Thyroid gland (tissue), 4 donors: ENCODE data around the gene ZBTB7C.

Experiments used
- POLR2A ChIP-seq, 2 donors: fragments of 450-650 bp; IDR thresholded peaks; one replicate each; pipeline ENCODE4 v1.6.1; 2017; ENCODE audit warnings: antibody characterized with exemption in 2 of 2, mild to moderate bottlenecking in 2 of 2, moderate library complexity in 1 of 2
- TF ChIP-seq, protein P1 (sequence below), 6 experiments: fragments of 200-600 bp in 3 of 6; fragments of 450-650 bp in 3 of 6; sonication (generic) in 3 of 6; IDR thresholded peaks; one replicate each; pipeline ENCODE4 v1.5.1; 2016 to 2019; ENCODE audit warnings: antibody characterized with exemption in 6 of 6, mild to moderate bottlenecking in 2 of 6, inconsistent platforms in 1 of 6, moderate library complexity in 1 of 6

DNA sequence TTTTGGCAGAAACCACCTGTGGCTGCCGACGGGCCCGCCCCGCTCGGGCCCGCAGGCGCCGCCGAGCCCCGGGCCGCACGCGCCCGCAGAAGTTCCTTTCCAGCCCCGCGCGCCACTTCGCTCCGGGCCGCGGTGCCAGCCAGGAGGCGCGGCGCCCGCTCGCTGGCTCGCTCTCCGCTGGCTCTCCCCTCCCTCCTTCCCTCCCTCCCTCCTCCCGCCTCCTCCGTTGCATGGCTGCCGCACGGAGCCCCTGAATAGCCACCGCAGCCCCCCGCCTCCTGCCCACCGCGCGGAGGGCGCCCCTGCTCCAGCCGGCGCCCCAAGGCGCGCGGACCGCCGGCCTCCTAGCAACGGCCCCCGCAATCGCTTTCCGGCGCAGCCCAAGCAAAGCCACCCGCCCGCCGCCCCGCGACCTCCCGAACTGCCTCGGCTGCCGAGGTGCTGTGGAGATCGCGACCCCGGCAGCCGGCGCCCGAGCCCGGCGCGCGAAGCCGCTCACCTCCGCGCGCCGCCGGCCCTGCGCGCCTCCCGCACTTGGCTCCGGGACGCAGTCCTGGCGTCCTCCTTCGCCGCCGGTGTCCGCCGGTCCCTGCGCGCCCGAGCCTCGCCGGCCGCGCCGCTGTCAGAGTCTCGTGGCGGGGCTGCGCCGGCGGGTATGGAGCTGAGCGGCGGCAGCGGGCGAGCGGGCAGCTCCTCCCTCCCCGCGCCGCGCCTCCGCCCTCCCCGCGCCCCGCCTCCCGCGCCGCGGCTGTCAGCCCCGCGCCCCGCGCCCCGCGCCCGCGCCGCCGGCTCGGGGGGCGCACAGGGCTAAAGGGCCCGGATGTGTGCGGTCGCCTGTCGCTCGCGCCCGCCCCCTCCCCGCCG is at the start of gene ZBTB7C:
- peak; percentile 12 to 80 for TF ChIP-seq POLR2A (IDR thresholded peaks at IDR 0.05)
- TF ChIP-seq, protein P1, sequence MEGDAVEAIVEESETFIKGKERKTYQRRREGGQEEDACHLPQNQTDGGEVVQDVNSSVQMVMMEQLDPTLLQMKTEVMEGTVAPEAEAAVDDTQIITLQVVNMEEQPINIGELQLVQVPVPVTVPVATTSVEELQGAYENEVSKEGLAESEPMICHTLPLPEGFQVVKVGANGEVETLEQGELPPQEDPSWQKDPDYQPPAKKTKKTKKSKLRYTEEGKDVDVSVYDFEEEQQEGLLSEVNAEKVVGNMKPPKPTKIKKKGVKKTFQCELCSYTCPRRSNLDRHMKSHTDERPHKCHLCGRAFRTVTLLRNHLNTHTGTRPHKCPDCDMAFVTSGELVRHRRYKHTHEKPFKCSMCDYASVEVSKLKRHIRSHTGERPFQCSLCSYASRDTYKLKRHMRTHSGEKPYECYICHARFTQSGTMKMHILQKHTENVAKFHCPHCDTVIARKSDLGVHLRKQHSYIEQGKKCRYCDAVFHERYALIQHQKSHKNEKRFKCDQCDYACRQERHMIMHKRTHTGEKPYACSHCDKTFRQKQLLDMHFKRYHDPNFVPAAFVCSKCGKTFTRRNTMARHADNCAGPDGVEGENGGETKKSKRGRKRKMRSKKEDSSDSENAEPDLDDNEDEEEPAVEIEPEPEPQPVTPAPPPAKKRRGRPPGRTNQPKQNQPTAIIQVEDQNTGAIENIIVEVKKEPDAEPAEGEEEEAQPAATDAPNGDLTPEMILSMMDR (IDR thresholded peaks at IDR 0.05): no peak
